Caco-2 (cell line): ENCODE results near the gene MICALL1. TPM values are rescaled to one million over a fixed set of nuclear protein-coding genes. Genes with fewer than 3 reads are reported as not detected.

ENCODE experiments used
- BruUV-seq: library from RNA; stranded (reverse); fragments of 400-500 nt; replicated peaks from 2 replicates; lab custom pipeline; 2021; lab: Mats Ljungman, UMichigan
- CTCF ChIA-PET: fragments of 300-600 bp; sonication (Branson Sonifier 250); formaldehyde crosslinking; loops from one replicate; lab custom pipeline; 2022; ENCODE audit warnings: antibody characterized with exemption; lab: Charles Lee
- POLR2A ChIA-PET: fragments of 300-600 bp; sonication (Branson Sonifier 250); formaldehyde crosslinking; loops from one replicate; lab custom pipeline; 2022; ENCODE audit warnings: antibody characterized with exemption; lab: Charles Lee
- DNase-seq, 2 experiments: peaks; one replicate each; pipeline versions ENCODE4 v3.0.0 to v3.0.0-alpha.2; 2020 to 2022
- H3K27me3 ChIP-seq: replicated peaks from 2 replicates; pipeline ENCODE4 v1.6.0; 2011; ENCODE audit warnings: low read length; ENCODE audit not compliant: control insufficient read depth, insufficient read depth
- H3K36me3 ChIP-seq: 2 replicates; pipeline ENCODE4 v1.5.1; 2011; ENCODE audit warnings: low read length; ENCODE audit not compliant: control insufficient read depth, insufficient read depth
- H3K4me1 ChIP-seq: fragments of 250-450 bp; sonication (Bioruptor Pico); 2 replicates; pipeline ENCODE4 v1.5.1; 2020; ENCODE audit warnings: mild to moderate bottlenecking
- H3K4me3 ChIP-seq: 2 replicates; pipeline ENCODE4 v1.5.1; 2011; ENCODE audit warnings: low read depth, mild to moderate bottlenecking, control low read depth, low read length
- H3K9me3 ChIP-seq: fragments of 250-450 bp; sonication (Bioruptor Pico); 2 replicates; pipeline ENCODE4 v1.5.1; 2020; ENCODE audit warnings: mild to moderate bottlenecking, moderate library complexity
- H3K27ac Mint-ChIP-seq: one replicate; pipeline ENCODE4 v1.8.0; 2022; ENCODE audit warnings: mixed read lengths; ENCODE audit not compliant: unreplicated experiment
- H3K27me3 Mint-ChIP-seq: one replicate; pipeline ENCODE4 v1.8.0; 2022; ENCODE audit warnings: mixed read lengths; ENCODE audit not compliant: insufficient read depth, unreplicated experiment
- H3K36me3 Mint-ChIP-seq: one replicate; pipeline ENCODE4 v1.8.0; 2022; ENCODE audit warnings: mild to moderate bottlenecking, mixed read lengths; ENCODE audit not compliant: insufficient read depth, unreplicated experiment
- H3K4me1 Mint-ChIP-seq: one replicate; pipeline ENCODE4 v1.8.0; 2022; ENCODE audit warnings: low read depth, mixed read lengths; ENCODE audit not compliant: unreplicated experiment
- H3K4me3 Mint-ChIP-seq: one replicate; pipeline ENCODE4 v1.8.0; 2022; ENCODE audit warnings: mild to moderate bottlenecking, moderate library complexity, mixed read lengths; ENCODE audit not compliant: unreplicated experiment
- H3K9me3 Mint-ChIP-seq: one replicate; pipeline ENCODE4 v1.8.0; 2022; ENCODE audit warnings: mixed read lengths; ENCODE audit not compliant: unreplicated experiment
- CTCF ChIP-seq, 2 experiments: fragments of 200-600 bp in 1 of 2; IDR thresholded peaks; 1 replicate in 1 of 2; 2 replicates in 1 of 2; pipeline versions ENCODE4 v1.5.1 to v1.8.0; 2011 to 2022; ENCODE audit warnings: antibody characterized with exemption in 1 of 2, control low read depth in 1 of 2, inconsistent platforms in 1 of 2, low read depth in 1 of 2, low read length in 1 of 2, mild to moderate bottlenecking in 1 of 2, moderate library complexity in 1 of 2; ENCODE audit not compliant: insufficient read depth in 1 of 2, severe bottlenecking in 1 of 2, unreplicated experiment in 1 of 2
- intact Hi-C: fragments of 100-400 bp; cut with micrococcal nuclease; formaldehyde crosslinking; loops from one replicate; pipeline ENCODE4 v1.10.0; 2022; ENCODE audit not compliant: unreplicated experiment
- total RNA-seq: library from RNA; stranded (reverse); gene quantifications from 2 replicates; pipeline ENCODE4 v1.2.3, GENCODE V29; 2022

Gene MICALL1
- total RNA-seq, 1 experiment from 2014 or later, result 46.7 TPM

GRCh38 chr22:37910890-37911672, 5.0 kb downstream of the MICALL1 start:
- ChIA-PET CTCF (interaction anchor here (1.3 kb wide), 1 partner anchor 24 kb away, joined by 4 read pairs; no protein-coding TSS in a partner anchor), POLR2A (no interaction called here)
- no peaks in the 10 kb centered on the region for H3K9me3 ChIP-seq
- TF ChIP-seq CTCF (IDR thresholded peaks at IDR 0.05; ENCODE audit: insufficient read depth in 1 of 2, low read depth in 1 of 2, low read length in 1 of 2, severe bottlenecking in 1 of 2, unreplicated experiment in 1 of 2), result no peak
- intact Hi-C loops, result no loop called here
- no peaks in the 10 kb centered on the region for H3K27me3 ChIP-seq
- H3K36me3 Mint-ChIP-seq, result peaks cover 20% of the 10 kb centered on the region
- peaks cover 11% of the 10 kb centered on the region for H3K4me1 ChIP-seq
- no peak overlapping the region for H3K4me3 ChIP-seq
- DNase-seq, result no peak
- BruUV-seq, result no TSS peak
- H3K27me3 Mint-ChIP-seq, result no peaks in the 10 kb centered on the region
- H3K36me3 ChIP-seq, result no peaks in the 10 kb centered on the region
- no peak overlapping the region for H3K27ac Mint-ChIP-seq
- no peak overlapping the region for H3K4me3 Mint-ChIP-seq
- no peaks in the 10 kb centered on the region for H3K9me3 Mint-ChIP-seq
- peaks cover 10% of the 10 kb centered on the region for H3K4me1 Mint-ChIP-seq

- no TSS peak for BruUV-seq
- CTCF ChIA-PET, result interaction anchor here (1.3 kb wide), 1 partner anchor 24 kb away, joined by 4 read pairs; no protein-coding TSS in a partner anchor
- Histone ChIP-seq H3K27me3 (no peaks in the 10 kb centered on the region), H3K9me3 (no peaks in the 10 kb centered on the region), H3K4me1 (peaks cover 11% of the 10 kb centered on the region), H3K36me3 (no peaks in the 10 kb centered on the region), H3K4me3 (no peak overlapping the region)
- Mint-ChIP-seq H3K27me3 (no peaks in the 10 kb centered on the region), H3K4me3 (no peak overlapping the region), H3K36me3 (peaks cover 25% of the 10 kb centered on the region), H3K4me1 (peaks cover 10% of the 10 kb centered on the region), H3K9me3 (no peaks in the 10 kb centered on the region), H3K27ac (no peak overlapping the region)
- DNase-seq, result no peak
- intact Hi-C loops, result no loop called here
- POLR2A ChIA-PET, result no interaction called here
- TF ChIP-seq CTCF (IDR thresholded peaks at IDR 0.05; ENCODE audit: insufficient read depth in 1 of 2, low read depth in 1 of 2, low read length in 1 of 2, severe bottlenecking in 1 of 2, unreplicated experiment in 1 of 2), result no peak
Measured at GRCh38 chr22:37911697-37912096, 5.6 kb downstream of the MICALL1 start.

GRCh38 chr22:37912171-37912570, 6.1 kb downstream of the MICALL1 start:
- no peak for TF ChIP-seq CTCF (IDR thresholded peaks at IDR 0.05; ENCODE audit: insufficient read depth in 1 of 2, low read depth in 1 of 2, low read length in 1 of 2, severe bottlenecking in 1 of 2, unreplicated experiment in 1 of 2)
- CTCF ChIA-PET, result interaction anchor here (1.3 kb wide), 1 partner anchor 25 kb away, joined by 4 read pairs; no protein-coding TSS in a partner anchor
- H3K27me3 ChIP-seq, result no peaks in the 10 kb centered on the region
- peaks cover 7% of the 10 kb centered on the region for H3K4me1 ChIP-seq
- Mint-ChIP-seq H3K27ac (no peak overlapping the region), H3K36me3 (peaks cover 29% of the 10 kb centered on the region), H3K9me3 (no peaks in the 10 kb centered on the region), H3K4me3 (no peak overlapping the region), H3K4me1 (peaks cover 9% of the 10 kb centered on the region), H3K27me3 (no peaks in the 10 kb centered on the region)
- no peak for DNase-seq
- no TSS peak for BruUV-seq
- H3K36me3 ChIP-seq, result no peaks in the 10 kb centered on the region
- intact Hi-C loops, result no loop called here
- POLR2A ChIA-PET, result interaction anchor here (0.7 kb wide), 1 partner anchor 19 kb away, joined by 4 read pairs; no protein-coding TSS in a partner anchor
- no peak overlapping the region for H3K4me3 ChIP-seq
- no peaks in the 10 kb centered on the region for H3K9me3 ChIP-seq
